GM06990 (cell line): ENCODE measurements around the gene TRMU.

Source experiments
- DNase-seq: peaks from one replicate; pipeline ENCODE4 v3.0.0-alpha.2; 2011; ENCODE audit not compliant: insufficient read length; ENCODE audit errors: extremely low read depth
- H3K27me3 ChIP-seq: replicated peaks from 2 replicates; pipeline ENCODE4 v1.6.0; 2011; ENCODE audit warnings: low read length; ENCODE audit not compliant: control insufficient read depth, insufficient read depth
- H3K36me3 ChIP-seq: 2 replicates; pipeline ENCODE4 v1.5.1; 2011; ENCODE audit warnings: low read length; ENCODE audit not compliant: control insufficient read depth, insufficient read depth
- H3K4me3 ChIP-seq: replicated peaks from 2 replicates; pipeline ENCODE4 v1.5.1; 2011; ENCODE audit warnings: low read depth, mild to moderate bottlenecking, control low read depth, low read length
- CTCF ChIP-seq: IDR thresholded peaks from 2 replicates; pipeline ENCODE4 v1.5.1; 2011; ENCODE audit warnings: low read length, control low read depth, mild to moderate bottlenecking, inconsistent platforms; ENCODE audit not compliant: insufficient read depth, poor library complexity, severe bottlenecking

Gene TRMU

DNA sequence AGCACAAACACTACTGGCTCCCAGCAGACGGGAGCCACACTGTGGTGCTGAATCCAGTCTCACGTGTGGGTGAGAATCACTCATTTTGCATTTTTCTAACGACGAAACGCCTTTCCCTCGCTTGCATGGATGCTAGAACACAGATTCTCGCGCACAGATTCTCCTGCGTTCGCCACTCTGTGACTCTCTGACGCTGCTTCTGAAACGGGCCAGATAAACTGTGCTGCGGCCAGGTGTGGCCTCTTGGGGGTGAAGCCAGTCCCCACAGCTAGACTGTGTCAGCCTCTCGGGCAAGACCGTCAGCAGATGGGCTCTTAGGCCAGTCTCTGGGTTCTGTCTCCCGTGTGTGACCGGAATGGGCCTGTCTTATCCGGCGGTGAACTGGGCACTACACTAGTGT is 44.6 kb downstream of the TRMU start:
- Histone ChIP-seq H3K4me3 (no peak overlapping the region), H3K36me3 (no peaks in the 10 kb centered on the region), H3K27me3 (no peaks in the 10 kb centered on the region)
- no peak for DNase-seq
- no peak for TF ChIP-seq CTCF

- DNase-seq: no peak
- Histone ChIP-seq H3K36me3 (no peaks in the 10 kb centered on the region), H3K27me3 (no peaks in the 10 kb centered on the region), H3K4me3 (no peak overlapping the region)
- no peak for TF ChIP-seq CTCF
These were observed 45.1 kb downstream of the TRMU start for GRCh38 chr22:46380581-46380980.

DNA sequence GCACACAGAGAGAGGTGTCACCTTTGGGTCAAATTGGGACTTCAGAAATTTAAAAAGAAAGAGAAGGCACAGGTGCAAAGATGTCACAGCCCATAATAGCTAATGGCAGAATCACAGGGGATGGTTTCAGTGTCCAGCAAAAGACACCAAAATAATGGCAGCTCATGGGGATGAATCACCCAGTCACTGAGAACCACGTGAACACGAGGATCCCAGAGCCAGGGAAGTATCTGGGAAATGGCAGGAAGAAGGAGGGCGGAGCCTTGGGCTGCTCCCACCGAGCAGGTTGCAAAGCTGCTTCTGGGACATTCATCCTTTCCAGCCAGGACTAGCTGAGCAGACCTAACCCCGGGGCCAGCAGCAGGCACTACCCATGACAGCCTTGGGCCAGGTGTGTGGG is 45.6 kb downstream of the TRMU start:
- no peak for TF ChIP-seq CTCF
- Histone ChIP-seq H3K36me3 (no peaks in the 10 kb centered on the region), H3K4me3 (no peak overlapping the region), H3K27me3 (no peaks in the 10 kb centered on the region)
- DNase-seq: no peak

GRCh38 chr22:46381731-46382130 is 46.2 kb downstream of the TRMU start:
- no peaks in the 10 kb centered on the region for H3K36me3 ChIP-seq
- no peak for DNase-seq
- no peak overlapping the region for H3K4me3 ChIP-seq
- no peaks in the 10 kb centered on the region for H3K27me3 ChIP-seq
- no peak for TF ChIP-seq CTCF

DNA sequence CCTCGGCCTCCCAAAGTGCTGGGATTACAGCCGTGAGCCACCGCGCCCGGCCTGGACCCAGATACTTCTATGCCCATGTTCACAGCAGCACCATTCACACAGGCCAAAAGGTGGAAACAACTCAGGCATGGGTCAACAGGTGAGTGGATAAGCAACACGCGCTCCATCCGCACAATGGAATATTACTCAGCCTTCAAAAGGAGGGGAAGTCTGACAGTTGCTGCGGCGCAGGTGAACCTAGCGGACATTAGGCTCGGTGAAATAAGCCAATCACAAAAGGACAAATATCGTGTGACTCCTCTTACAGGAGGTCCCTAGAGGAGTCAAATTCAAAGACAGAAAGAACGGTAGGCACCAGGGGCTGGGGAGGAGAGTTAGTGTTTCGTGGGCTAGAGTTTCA is 47.0 kb downstream of the TRMU start:
- no peak for DNase-seq
- Histone ChIP-seq H3K36me3 (no peaks in the 10 kb centered on the region), H3K27me3 (no peaks in the 10 kb centered on the region), H3K4me3 (no peak overlapping the region)
- no peak for TF ChIP-seq CTCF

DNA sequence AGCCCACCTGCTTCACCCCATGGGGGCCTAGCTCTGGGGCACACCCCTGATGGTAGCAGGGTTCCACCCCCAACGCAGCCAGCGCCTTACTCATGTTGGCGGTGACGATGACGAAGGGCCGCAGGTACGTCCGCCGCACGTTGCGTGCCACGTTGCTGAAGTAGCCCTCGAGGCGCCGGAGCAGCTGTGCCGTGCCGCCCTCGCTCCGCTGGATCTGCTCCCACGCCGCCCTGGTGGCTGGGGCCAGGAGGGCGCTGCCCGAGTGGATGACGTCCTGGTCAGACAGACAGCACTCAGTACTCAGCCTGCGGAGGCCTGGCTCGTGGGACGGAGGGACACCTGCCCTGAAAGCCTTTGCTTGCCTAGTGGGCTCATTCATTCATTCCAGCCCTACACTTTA is 50.8 kb downstream of the TRMU start:
- H3K36me3 ChIP-seq: no peaks in the 10 kb centered on the region
- no peaks in the 10 kb centered on the region for H3K27me3 ChIP-seq
- H3K4me3 ChIP-seq: no peak overlapping the region
- TF ChIP-seq CTCF: no peak
- no peak for DNase-seq
